GM23248 (cell line): ENCODE data around the gene SIK3.

Source experiments
- EZH2 ChIP-seq: fragments of 200-600 bp; sonication (generic); IDR thresholded peaks from 2 replicates; pipeline ENCODE4 v1.6.1; 2018; ENCODE audit warnings: antibody characterized with exemption, mild to moderate bottlenecking; ENCODE audit not compliant: insufficient read depth, poor library complexity, severe bottlenecking
- EZH2phosphoT487 ChIP-seq: fragments of 200-600 bp; sonication (generic); IDR thresholded peaks from 2 replicates; pipeline ENCODE4 v1.6.1; 2018; ENCODE audit warnings: antibody characterized with exemption, moderate library complexity, mild to moderate bottlenecking, low read depth; ENCODE audit not compliant: insufficient read depth

- no peak for TF ChIP-seq EZH2
- no peak for TF ChIP-seq EZH2phosphoT487
Observed at GRCh38 chr11:116928845-116929244, 169.4 kb downstream of the SIK3 start.
